Measurements from ENCODE around the gene TMEM229A.
"Not testable (repeated sequence)": the region's sequence is repeated elsewhere in the genome, so short reads cannot be mapped to it uniquely, and the experiment has no call there.

The TMEM229A gene

GRCh38 chr7:124009321-124009720, 23.5 kb downstream of the TMEM229A start:
- H3K27ac ChIP-seq (ENCODE audit: low read depth, low read length, severe bottlenecking) = no peak overlapping the region
- no peaks in the 10 kb centered on the region for H3K9me3 ChIP-seq (ENCODE audit: control insufficient read depth, low read length)
- H3K36me3 ChIP-seq (ENCODE audit: control insufficient read depth, insufficient read depth, low read length) = no peaks in the 10 kb centered on the region
- no peak overlapping the region for H3K4me3 ChIP-seq (ENCODE audit: extremely low read depth, insufficient read depth, low read length, poor library complexity, severe bottlenecking)
- H3K4me1 ChIP-seq (ENCODE audit: control insufficient read depth, insufficient read depth, low read length, poor library complexity, severe bottlenecking) = no peaks in the 10 kb centered on the region
- 82 to 100% methylated on average over 1 of the region's 2 CpGs for WGBS, 2 experiments (ENCODE audit: insufficient coverage in 2 of 2)

DNA sequence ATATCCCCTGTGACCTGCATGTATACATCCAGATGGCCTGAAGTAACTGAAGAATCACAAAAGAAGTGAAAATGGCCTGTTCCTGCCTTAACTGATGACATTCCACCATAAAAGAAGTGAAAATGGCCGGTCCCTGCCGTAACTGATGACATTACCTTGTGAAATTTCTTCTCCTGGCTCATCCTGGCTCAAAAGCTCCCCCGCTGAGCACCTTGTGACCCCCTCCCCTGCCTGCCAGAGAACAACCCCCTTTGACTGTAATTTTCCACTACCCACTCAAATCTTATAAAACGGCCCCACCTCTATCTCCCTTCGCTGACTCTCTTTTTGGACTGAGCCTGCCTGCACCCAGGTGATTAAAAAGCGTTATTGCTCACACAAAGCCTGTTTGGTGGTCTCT, 24.6 kb downstream of the TMEM229A start:
- not testable (repeated sequence) for H3K27ac ChIP-seq (ENCODE audit: low read depth, low read length, severe bottlenecking); H3K4me1 ChIP-seq (ENCODE audit: control insufficient read depth, insufficient read depth, low read length, poor library complexity, severe bottlenecking); H3K4me3 ChIP-seq (ENCODE audit: extremely low read depth, insufficient read depth, low read length, poor library complexity, severe bottlenecking); H3K36me3 ChIP-seq (ENCODE audit: control insufficient read depth, insufficient read depth, low read length); H3K9me3 ChIP-seq (ENCODE audit: control insufficient read depth, low read length)
- WGBS, 2 experiments (ENCODE audit: insufficient coverage in 2 of 2) = 61 to 63% methylated on average over 6 of the region's 6 CpGs

GRCh38 chr7:123999703-124000102, 33.2 kb downstream of the TMEM229A start:
- H3K36me3 ChIP-seq (ENCODE audit: control insufficient read depth, insufficient read depth, low read length) = no peaks in the 10 kb centered on the region
- H3K27ac ChIP-seq (ENCODE audit: low read depth, low read length, severe bottlenecking) = no peak overlapping the region
- H3K4me3 ChIP-seq (ENCODE audit: extremely low read depth, insufficient read depth, low read length, poor library complexity, severe bottlenecking) = no peak overlapping the region
- H3K4me1 ChIP-seq (ENCODE audit: control insufficient read depth, insufficient read depth, low read length, poor library complexity, severe bottlenecking) = no peaks in the 10 kb centered on the region
- WGBS, 2 experiments (ENCODE audit: insufficient coverage in 2 of 2) = 100% methylated on average over 3 of the region's 3 CpGs; no CpG with 5 or more reads in 1 of the 2 experiments
- H3K9me3 ChIP-seq (ENCODE audit: control insufficient read depth, low read length) = no peaks in the 10 kb centered on the region

DNA sequence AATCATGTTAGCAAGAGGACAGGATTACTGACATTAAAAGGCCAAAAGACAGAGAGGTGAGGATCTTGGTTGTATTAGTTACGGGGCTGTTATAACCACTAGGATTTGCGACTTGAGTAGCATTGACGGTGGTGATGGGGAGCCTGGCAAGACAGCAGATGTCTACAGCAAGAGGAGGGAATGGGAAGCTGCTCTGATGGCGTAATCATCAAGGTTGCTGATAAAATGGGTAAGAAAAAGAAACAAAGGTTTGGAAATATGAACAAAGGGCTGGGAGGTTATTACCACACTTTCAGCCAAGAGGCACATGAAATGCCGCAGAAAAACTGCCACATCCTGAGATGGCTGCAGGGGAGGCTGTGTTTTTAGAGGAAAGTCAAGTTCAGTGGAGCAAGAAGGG, 33.9 kb downstream of the TMEM229A start:
- Histone ChIP-seq H3K9me3 (ENCODE audit: control insufficient read depth, low read length) (no peaks in the 10 kb centered on the region), H3K4me3 (ENCODE audit: extremely low read depth, insufficient read depth, low read length, poor library complexity, severe bottlenecking) (no peak overlapping the region), H3K27ac (ENCODE audit: low read depth, low read length, severe bottlenecking) (no peak overlapping the region), H3K36me3 (ENCODE audit: control insufficient read depth, insufficient read depth, low read length) (no peaks in the 10 kb centered on the region), H3K4me1 (ENCODE audit: control insufficient read depth, insufficient read depth, low read length, poor library complexity, severe bottlenecking) (peaks cover 4% of the 10 kb centered on the region)
- WGBS, 2 experiments (ENCODE audit: insufficient coverage in 2 of 2) = 88 to 98% methylated on average over 5 of the region's 5 CpGs

DNA sequence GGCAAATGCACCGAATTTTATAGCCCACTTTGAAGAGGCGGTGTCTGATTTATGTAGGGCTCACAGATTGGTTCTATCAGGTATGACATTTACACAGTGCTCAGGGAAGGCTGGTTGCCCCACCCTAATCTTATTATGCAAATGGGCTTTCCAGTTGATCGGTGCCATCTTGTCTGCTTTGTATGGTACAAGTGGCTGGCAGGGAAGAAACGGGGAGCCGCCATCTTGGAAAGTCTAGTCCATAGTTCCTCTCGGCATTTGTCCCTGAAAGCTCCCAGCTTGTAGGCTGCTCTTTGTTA, 36.6 kb downstream of the TMEM229A start:
- 96 to 100% methylated on average over 5 to 6 of the region's 6 CpGs for WGBS, 2 experiments (ENCODE audit: insufficient coverage in 2 of 2)

GRCh38 chr7:123995617-123996326, 37.1 kb downstream of the TMEM229A start:
- WGBS, 2 experiments (ENCODE audit: insufficient coverage in 2 of 2) = 93 to 96% methylated on average over 5 to 8 of the region's 10 CpGs
- peaks cover 4% of the 10 kb centered on the region for H3K4me1 ChIP-seq (ENCODE audit: control insufficient read depth, insufficient read depth, low read length, poor library complexity, severe bottlenecking)
- no peak overlapping the region for H3K27ac ChIP-seq (ENCODE audit: low read depth, low read length, severe bottlenecking)
- no peaks in the 10 kb centered on the region for H3K9me3 ChIP-seq (ENCODE audit: control insufficient read depth, low read length)
- H3K4me3 ChIP-seq (ENCODE audit: extremely low read depth, insufficient read depth, low read length, poor library complexity, severe bottlenecking) = no peak overlapping the region
- H3K36me3 ChIP-seq (ENCODE audit: control insufficient read depth, insufficient read depth, low read length) = no peaks in the 10 kb centered on the region

More for the DNA sequence above, 36.6 kb downstream of the TMEM229A start:
- peaks cover 4% of the 10 kb centered on the region for H3K4me1 ChIP-seq (ENCODE audit: control insufficient read depth, insufficient read depth, low read length, poor library complexity, severe bottlenecking)
- H3K27ac ChIP-seq (ENCODE audit: low read depth, low read length, severe bottlenecking) = no peak overlapping the region
- no peaks in the 10 kb centered on the region for H3K36me3 ChIP-seq (ENCODE audit: control insufficient read depth, insufficient read depth, low read length)
- no peaks in the 10 kb centered on the region for H3K9me3 ChIP-seq (ENCODE audit: control insufficient read depth, low read length)
- no peak overlapping the region for H3K4me3 ChIP-seq (ENCODE audit: extremely low read depth, insufficient read depth, low read length, poor library complexity, severe bottlenecking)

- Histone ChIP-seq H3K4me1 (ENCODE audit: control insufficient read depth, insufficient read depth, low read length, poor library complexity, severe bottlenecking) (peaks cover 4% of the 10 kb centered on the region), H3K36me3 (ENCODE audit: control insufficient read depth, insufficient read depth, low read length) (no peaks in the 10 kb centered on the region), H3K4me3 (ENCODE audit: extremely low read depth, insufficient read depth, low read length, poor library complexity, severe bottlenecking) (no peak overlapping the region), H3K27ac (ENCODE audit: low read depth, low read length, severe bottlenecking) (no peak overlapping the region), H3K9me3 (ENCODE audit: control insufficient read depth, low read length) (no peaks in the 10 kb centered on the region)
These were observed 38.4 kb downstream of the TMEM229A start for GRCh38 chr7:123994449-123994848.

DNA sequence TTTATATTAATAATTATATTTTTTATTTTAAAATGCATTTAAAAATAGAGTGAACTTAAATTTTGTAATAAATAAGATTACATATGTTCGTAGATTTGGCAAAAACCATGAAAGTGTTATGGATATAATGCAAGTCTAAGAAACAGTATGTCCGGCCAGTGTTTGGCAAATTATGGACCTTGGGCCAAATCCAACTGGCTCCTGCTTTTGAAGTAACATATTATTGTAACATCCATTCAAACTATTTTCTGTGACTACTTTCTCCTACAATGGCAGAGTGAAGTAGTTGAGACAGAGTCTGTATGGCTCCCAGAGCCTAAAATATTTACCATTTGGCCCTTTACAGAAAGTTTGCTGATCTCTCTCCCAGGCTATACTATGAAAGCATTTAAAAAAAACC, 38.9 kb downstream of the TMEM229A start:
- 100% methylated on average over 1 of the region's 2 CpGs; no CpG with 5 or more reads in 1 of the 2 experiments for WGBS, 2 experiments (ENCODE audit: insufficient coverage in 2 of 2)
- H3K4me1 ChIP-seq (ENCODE audit: control insufficient read depth, insufficient read depth, low read length, poor library complexity, severe bottlenecking) = peaks cover 4% of the 10 kb centered on the region
- H3K27ac ChIP-seq (ENCODE audit: low read depth, low read length, severe bottlenecking) = no peak overlapping the region
- no peaks in the 10 kb centered on the region for H3K9me3 ChIP-seq (ENCODE audit: control insufficient read depth, low read length)
- H3K36me3 ChIP-seq (ENCODE audit: control insufficient read depth, insufficient read depth, low read length) = no peaks in the 10 kb centered on the region
- no peak overlapping the region for H3K4me3 ChIP-seq (ENCODE audit: extremely low read depth, insufficient read depth, low read length, poor library complexity, severe bottlenecking)

DNA sequence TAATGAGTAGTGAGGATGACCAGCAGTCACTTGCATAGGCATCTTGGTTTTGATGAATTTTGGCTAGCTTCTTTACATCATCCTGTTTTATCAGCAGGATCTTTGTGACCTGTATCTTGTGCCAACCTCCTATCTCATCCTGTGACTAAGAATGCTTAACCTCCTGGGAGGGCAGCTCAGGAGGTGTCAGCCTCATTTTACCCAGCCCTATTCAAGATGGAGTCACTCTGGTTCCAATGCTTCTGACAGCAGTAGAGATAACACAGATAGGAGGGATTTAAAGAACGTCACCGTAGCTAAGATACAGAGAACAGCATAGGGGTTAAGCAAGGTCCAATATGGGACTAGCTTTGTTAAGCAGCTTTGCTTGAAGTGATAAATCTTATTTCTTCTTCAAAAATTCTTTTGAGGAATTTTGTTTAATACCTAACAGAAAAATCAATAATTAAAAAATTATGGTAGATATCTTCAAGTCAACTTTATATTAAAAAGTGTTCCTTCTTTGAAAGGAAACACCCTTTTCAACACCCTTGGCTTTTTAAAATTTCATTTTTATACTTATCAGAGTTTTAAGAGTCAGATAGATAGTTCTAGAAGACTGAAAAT, 39.9 kb downstream of the TMEM229A start:
- no peaks in the 10 kb centered on the region for H3K9me3 ChIP-seq (ENCODE audit: control insufficient read depth, low read length)
- no peak overlapping the region for H3K27ac ChIP-seq (ENCODE audit: low read depth, low read length, severe bottlenecking)
- H3K36me3 ChIP-seq (ENCODE audit: control insufficient read depth, insufficient read depth, low read length) = no peaks in the 10 kb centered on the region
- H3K4me1 ChIP-seq (ENCODE audit: control insufficient read depth, insufficient read depth, low read length, poor library complexity, severe bottlenecking) = peaks cover 4% of the 10 kb centered on the region
- H3K4me3 ChIP-seq (ENCODE audit: extremely low read depth, insufficient read depth, low read length, poor library complexity, severe bottlenecking) = no peak overlapping the region
- WGBS, 2 experiments (ENCODE audit: insufficient coverage in 2 of 2) = 80 to 83% methylated on average over 1 to 2 of the region's 2 CpGs

- Histone ChIP-seq H3K36me3 (ENCODE audit: control insufficient read depth, insufficient read depth, low read length) (no peaks in the 10 kb centered on the region), H3K4me1 (ENCODE audit: control insufficient read depth, insufficient read depth, low read length, poor library complexity, severe bottlenecking) (peaks cover 6% of the 10 kb centered on the region), H3K4me3 (ENCODE audit: extremely low read depth, insufficient read depth, low read length, poor library complexity, severe bottlenecking) (no peak overlapping the region), H3K27ac (ENCODE audit: low read depth, low read length, severe bottlenecking) (peak overlapping the region; percentile 32), H3K9me3 (ENCODE audit: control insufficient read depth, low read length) (no peaks in the 10 kb centered on the region)
- WGBS, 2 experiments (ENCODE audit: insufficient coverage in 2 of 2) = 100% methylated on average over 2 of the region's 2 CpGs; no CpG with 5 or more reads in 1 of the 2 experiments
These were observed 45.4 kb downstream of the TMEM229A start for GRCh38 chr7:123987445-123987844.

Data from mesodermal cell (in vitro differentiated cells).